ENCODE measurements around the gene CCR9.
"Not testable (repeated sequence)": the region's sequence is repeated elsewhere in the genome, so short reads cannot be mapped to it uniquely, and the experiment has no call there.

The CCR9 gene, protein sequence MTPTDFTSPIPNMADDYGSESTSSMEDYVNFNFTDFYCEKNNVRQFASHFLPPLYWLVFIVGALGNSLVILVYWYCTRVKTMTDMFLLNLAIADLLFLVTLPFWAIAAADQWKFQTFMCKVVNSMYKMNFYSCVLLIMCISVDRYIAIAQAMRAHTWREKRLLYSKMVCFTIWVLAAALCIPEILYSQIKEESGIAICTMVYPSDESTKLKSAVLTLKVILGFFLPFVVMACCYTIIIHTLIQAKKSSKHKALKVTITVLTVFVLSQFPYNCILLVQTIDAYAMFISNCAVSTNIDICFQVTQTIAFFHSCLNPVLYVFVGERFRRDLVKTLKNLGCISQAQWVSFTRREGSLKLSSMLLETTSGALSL

GRCh38 chr3:45885979-45886705 is at the start of gene CCR9:
Gene CCR9, plus strand, starts transcription at chr3:45886543. Its CDS starts 8,391 bp downstream, at chr3:45894934.
- DNase-seq, result no peak

DNA sequence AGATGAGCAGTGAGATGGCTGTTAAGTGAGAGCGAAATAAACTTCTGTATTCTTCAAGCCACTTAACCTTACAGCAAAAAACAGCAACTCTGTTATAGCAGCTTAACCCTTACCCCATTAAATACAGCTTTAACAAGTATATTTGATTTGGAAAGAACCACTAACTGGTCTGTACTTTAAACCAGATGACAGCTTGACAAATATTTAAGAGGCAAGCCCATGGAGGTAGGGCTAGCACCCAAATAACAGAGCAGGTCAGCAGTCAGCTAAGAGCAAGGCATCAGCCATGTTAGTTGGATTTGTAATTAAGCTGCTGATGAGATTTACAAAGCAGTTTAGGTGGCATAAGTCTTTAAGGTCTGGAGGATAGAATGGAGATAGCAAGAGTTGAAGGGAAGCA is 47.9 kb upstream of the CCR9 start:
- DNase-seq, result no peak

GRCh38 chr3:45841420-45841756 is 45.0 kb upstream of the CCR9 start:
- peak in 3 of 6 experiments; percentile 31 to 66 (median 64) for DNase-seq

DNA sequence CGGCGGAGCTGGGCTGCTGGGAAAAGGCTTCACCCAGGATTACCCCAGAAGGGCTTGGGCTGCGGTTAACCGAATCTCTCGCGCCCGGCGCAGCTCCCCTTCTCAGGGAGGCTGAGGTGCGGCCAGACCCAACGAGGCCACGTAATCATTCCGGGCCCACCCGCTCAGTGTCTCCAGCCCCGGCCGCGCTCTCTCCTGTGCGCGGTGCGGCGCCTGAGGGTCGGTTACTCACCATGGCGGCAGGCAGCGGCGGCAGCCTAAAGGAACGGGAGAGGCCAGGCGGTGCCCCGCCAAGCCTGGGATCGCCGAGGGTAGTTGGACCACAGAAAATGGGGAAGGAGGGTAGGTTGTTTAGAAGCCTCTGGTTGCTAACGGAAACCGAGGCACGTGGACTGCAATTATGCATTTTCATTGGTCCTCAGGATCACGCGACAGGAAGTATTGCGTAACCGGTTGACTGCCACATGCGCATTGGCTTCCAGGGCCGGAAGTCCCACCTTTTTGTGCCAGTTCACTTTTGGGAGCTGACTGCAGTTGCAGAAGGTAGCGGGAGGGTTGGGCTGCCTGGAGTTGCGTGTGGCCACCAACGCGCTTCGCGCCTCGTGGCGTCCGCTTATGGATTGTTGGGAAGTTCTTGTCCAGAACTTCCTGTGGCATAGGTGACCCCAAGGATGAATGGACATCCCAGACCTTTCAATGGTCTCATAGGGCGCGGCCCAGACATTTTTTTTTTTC is 44.4 kb upstream of the CCR9 start, which contains the start of gene LZTFL1:
Gene LZTFL1 (minus strand): TSS at position 363 of the 735 bp plus-strand sequence. CDS start 128 bp downstream, at position 235.
- DNase-seq, result peak; percentile 77 to 91 (median 88)

GRCh38 chr3:45842851-45843625 is 43.3 kb upstream of the CCR9 start:
- DNase-seq, result no peak

DNA sequence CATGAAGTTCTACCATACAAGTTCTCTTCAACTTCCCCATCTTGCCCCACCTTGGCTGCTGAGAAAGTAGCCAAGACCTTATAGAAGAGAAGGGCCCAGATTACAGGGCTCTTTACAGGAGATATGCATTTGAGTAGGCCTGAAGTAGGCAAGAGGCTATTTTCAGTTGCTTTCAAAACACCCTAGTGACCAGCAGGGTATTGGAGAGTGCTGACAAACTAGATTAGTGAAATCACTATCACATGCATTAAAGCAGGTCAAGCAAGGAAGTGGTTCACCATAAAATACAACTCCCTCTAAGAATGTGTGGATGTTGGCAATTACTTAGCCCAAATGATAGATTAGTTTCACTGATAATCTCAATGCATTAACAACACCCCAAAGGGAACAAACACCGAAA is 41.7 kb upstream of the CCR9 start:
- no peak for DNase-seq

DNA sequence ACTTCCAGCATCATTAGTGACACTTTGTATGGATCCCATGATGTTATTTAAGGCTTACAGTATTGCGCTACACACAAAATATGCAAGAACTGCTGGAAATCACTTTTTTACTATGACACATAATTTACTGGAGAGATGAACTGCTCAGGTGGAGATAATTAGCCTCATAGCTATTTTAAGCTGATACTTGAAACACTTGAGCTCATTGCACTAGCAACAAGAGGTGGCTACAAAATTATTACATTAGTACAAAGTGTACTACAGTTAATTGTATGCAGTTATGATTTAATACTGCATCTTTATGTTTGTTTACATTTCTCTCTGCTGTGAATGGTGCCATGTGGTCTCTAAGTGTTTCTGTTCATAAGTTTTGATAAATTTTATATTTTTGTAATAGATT is 38.0 kb upstream of the CCR9 start:
- no peak for DNase-seq

DNA sequence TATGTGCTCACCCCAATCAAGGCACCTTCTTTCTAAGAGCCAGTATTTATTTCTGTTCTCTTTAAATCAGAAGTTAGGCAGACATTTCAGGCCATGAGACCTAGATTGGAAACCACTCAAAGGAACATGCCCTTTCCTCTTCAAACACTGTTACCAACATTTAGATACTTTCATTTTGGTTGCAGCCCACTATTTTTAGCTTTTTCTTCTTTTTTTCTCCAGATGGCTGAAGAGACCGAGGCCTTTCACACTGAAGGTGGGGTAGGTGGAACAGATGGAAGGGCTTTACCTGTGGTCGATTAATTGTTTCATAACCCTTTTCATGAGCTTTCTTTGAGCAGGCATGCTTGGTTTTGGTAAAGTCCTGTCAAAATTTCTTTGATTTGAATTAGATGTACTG is 33.5 kb upstream of the CCR9 start:
- DNase-seq, result no peak

GRCh38 chr3:45856323-45856722 is 30.0 kb upstream of the CCR9 start:
- DNase-seq, result peak in 3 of 6 experiments; percentile 31 to 55 (median 54)

GRCh38 chr3:45857024-45857423 is 29.3 kb upstream of the CCR9 start:
- not testable (repeated sequence) for DNase-seq

- DNase-seq, result no peak
Measured at GRCh38 chr3:45858809-45859543, 27.4 kb upstream of the CCR9 start.

GRCh38 chr3:45860481-45860880 is 25.9 kb upstream of the CCR9 start:
- DNase-seq, result no peak

DNA sequence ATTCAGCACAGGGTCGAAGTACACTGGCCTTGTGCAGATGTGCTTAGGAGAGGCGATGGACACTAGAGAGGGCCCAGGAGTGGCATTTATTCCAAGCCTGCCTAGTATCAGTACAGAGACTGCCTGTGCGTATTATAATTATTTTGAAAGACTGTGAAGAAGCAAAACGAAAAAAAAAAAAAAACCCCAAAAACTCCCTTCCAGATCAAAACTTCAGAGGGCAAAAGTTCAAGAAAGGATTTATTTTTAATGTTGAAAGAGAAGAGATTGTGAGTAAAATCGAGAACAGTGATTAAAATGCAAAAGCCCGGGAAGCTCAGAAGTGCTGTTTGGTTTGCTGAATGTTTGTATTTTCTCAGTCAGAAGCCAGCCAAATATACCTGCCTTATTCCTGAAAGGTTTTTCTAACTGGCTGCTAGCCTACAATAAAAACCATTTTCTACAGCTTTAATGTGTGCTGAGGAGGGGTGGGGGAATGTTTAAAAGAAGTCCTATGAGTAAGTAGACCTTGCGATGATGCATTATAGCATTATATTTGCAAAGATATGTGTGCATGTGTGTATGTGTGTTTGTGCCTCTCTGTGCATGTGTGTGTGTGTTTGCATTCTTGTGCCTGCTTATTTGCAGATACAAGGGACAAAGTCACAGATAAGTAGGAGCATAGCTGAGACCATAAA is 25.2 kb upstream of the CCR9 start:
- DNase-seq, result no peak

DNA sequence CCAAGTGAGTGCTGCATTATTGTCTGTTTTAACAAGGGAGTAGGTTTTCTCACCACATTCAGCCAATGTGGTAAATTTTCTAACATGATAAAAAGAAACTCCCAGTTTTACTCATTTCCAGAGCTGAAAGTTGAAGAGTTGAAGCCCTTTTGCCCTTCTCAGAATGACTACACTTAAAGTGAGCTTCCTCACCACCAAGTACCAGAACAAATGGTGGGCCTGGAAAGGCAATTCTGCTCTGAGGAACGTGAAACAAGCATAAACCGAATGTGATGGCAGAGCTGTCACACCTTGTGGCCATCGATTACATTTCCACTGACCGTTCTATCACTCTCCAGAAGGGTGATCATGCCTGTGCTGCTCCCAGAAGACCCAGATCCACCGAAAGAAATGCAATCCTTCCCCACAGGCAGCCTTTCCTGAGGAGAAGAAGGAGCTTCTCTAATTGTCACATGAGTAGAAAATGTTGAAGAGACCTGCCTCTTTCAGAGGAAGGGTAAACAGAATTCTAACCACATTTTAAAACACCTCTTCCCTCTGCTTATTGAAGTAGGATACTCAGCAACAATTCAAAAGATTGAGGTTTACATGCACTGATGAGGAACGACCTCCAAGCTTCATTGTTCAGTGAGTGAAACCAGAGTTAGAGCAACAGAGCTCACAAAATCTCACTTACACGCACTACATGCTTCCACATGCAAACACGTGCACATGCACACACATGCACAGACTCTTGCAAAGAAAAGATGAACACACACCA is 21.4 kb upstream of the CCR9 start:
- peak in 3 of 6 experiments; percentile 48 to 65 (median 56) for DNase-seq

DNA sequence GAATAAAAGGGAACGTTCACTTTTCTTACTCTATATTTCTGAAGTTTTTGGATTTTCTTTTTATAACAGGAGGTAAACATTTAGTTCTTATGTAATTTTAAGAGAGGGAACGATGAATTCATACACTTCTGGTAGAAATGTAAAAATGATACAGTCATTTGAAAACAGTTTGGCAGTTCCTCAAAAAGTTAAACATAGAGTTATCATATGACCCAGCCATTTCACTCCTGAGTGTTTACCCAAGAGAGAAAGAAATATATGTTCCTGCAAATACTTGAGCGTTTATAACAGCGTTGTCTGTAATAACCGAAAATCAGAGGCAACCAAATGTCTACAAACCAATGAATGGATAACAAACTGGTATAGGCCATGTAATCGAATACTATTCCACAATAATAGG is 20.8 kb upstream of the CCR9 start:
- DNase-seq, result no peak

GRCh38 chr3:45868213-45868612 is 18.1 kb upstream of the CCR9 start:
- DNase-seq, result no peak

DNA sequence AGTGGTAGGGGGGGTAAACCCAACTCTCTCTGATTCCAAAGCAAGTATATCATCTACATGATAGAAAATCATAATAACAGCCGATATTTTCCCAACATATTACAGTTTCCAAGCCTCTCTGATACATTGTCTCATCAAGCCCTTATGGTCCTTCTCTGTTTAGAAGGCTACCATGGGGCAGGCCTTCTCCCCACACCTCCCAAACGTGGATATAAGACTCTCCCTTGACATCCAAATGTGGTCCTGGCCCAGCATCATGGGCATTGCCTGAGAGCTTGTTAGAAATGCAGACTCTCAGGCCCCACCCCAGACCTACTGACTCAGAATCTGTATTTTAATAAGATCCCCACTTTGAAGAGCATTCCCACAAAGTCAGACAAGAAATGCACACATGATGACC is 17.7 kb upstream of the CCR9 start:
- DNase-seq, result no peak

GRCh38 chr3:45869638-45870037 is 16.7 kb upstream of the CCR9 start:
- DNase-seq, result no peak

- DNase-seq, result peak; percentile 52 to 91 (median 76)
Measured at GRCh38 chr3:45870099-45870498, 16.2 kb upstream of the CCR9 start.

GRCh38 chr3:45871780-45872179 is 14.6 kb upstream of the CCR9 start:
- DNase-seq, result no peak

DNA sequence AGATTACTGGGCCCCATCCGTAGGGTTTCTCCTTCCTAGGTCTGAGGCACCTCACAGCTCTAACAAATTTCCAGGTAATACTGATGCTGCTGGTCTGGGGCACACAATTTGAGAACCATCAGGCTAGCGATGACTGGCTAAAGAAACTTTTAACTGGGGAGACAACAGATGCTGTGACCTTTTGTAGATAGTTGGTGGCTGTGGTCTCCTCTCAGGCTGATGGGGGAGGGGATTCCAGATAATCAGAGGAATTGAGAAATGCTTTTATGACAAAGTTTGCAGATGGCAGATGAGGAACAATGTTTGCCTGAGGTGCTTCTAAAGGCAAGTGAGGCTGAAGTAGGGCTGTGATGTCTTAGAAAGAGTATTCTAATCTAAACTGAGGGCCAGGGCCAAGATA is 13.8 kb upstream of the CCR9 start:
- DNase-seq, result no peak
